Adrenal gland (tissue), 5 donors: ENCODE data around the gene SLC22A2.

Experiments used
- CTCF ChIP-seq, 6 experiments: fragments of 450-650 bp in 4 of 6; fragments of 200-600 bp in 2 of 6; sonication (generic) in 1 of 6; IDR thresholded peaks; 1 replicate in 5 of 6; 2 replicates in 1 of 6; pipeline versions ENCODE4 v1.5.1 to v1.8.0; 2016 to 2021; ENCODE audit warnings: antibody characterized with exemption in 6 of 6, mild to moderate bottlenecking in 2 of 6, moderate library complexity in 1 of 6
- POLR2A ChIP-seq, 2 donors: fragments of 450-650 bp; IDR thresholded peaks; one replicate each; pipeline ENCODE4 v1.6.1; 2017; ENCODE audit warnings: antibody characterized with exemption in 2 of 2, mild to moderate bottlenecking in 2 of 2, moderate library complexity in 1 of 2
- donor health status: DM: no; HTN: no; CAD: no.

- no peak for TF ChIP-seq POLR2A (IDR thresholded peaks at IDR 0.05)
- no peak for TF ChIP-seq CTCF (IDR thresholded peaks at IDR 0.05)
Measured at GRCh38 chr6:160190081-160190480, 68.5 kb downstream of the SLC22A2 start.
